Prostate gland (tissue), 2 donors: Measurements from ENCODE around the gene TCF12. TPM values are rescaled to one million over a fixed set of nuclear protein-coding genes. Genes with fewer than 3 reads are reported as not detected.

Experiments used
- DNase-seq: peaks from one replicate; pipeline ENCODE4 v3.0.0-alpha.2; 2019; ENCODE audit warnings: low spot score
- H3K27ac ChIP-seq, 2 donors: fragments of 200-600 bp; sonication (generic); 2 replicates each; pipeline ENCODE4 v1.5.1; 2017 to 2019
- H3K27me3 ChIP-seq: fragments of 200-600 bp; sonication (generic); replicated peaks from 2 replicates; pipeline ENCODE4 v1.5.1; 2019; ENCODE audit not compliant: insufficient read depth
- H3K36me3 ChIP-seq, 2 donors: fragments of 200-600 bp; sonication (generic); 1 replicate in 1 of 2; 2 replicates in 1 of 2; pipeline versions ENCODE4 v1.5.1 to v1.8.1; 2017 to 2019
- H3K4me1 ChIP-seq: fragments of 200-600 bp; sonication (generic); replicated peaks from 2 replicates; pipeline ENCODE4 v1.5.1; 2019
- H3K4me3 ChIP-seq, 2 donors: fragments of 200-600 bp; sonication (generic); 2 replicates each; pipeline ENCODE4 v1.5.1; 2017 to 2019
- H3K9me3 ChIP-seq: fragments of 200-600 bp; sonication (generic); 2 replicates; pipeline ENCODE4 v1.5.1; 2017
- CTCF ChIP-seq, 4 experiments: fragments of 200-600 bp in 2 of 4; fragments of 450-650 bp in 2 of 4; sonication (generic) in 2 of 4; IDR thresholded peaks; 1 replicate in 3 of 4; 2 replicates in 1 of 4; pipeline ENCODE4 v1.5.1; 2016 to 2019; ENCODE audit warnings: antibody characterized with exemption in 4 of 4, mild to moderate bottlenecking in 2 of 4, moderate library complexity in 2 of 4
- POLR2A ChIP-seq: fragments of 450-650 bp; IDR thresholded peaks from one replicate; pipeline ENCODE4 v1.6.1; 2016; ENCODE audit warnings: antibody characterized with exemption, mild to moderate bottlenecking
- POLR2AphosphoS5 ChIP-seq: sonication (generic); formaldehyde crosslinking; IDR thresholded peaks from one replicate; pipeline ENCODE4 v1.6.1; 2017; ENCODE audit warnings: antibody characterized with exemption
- WGBS: methylation state at CpG from one replicate; pipeline ENCODE4 v1.1.5; 2018; 5-methylcytosine and 5-hydroxymethylcytosine counted together
- intact Hi-C: fragments of 100-400 bp; cut with DNase I; formaldehyde crosslinking; loops from one replicate; pipeline ENCODE4 v1.14.2; 2022
- total RNA-seq, 2 donors: library from RNA; depleted of rRNA; stranded (reverse); fragments of >200 nt; gene quantifications; one replicate each; pipeline ENCODE4 v1.1.0, GENCODE V29; 2016

TCF12 gene
- total RNA-seq, 2 donors from 2014 or later = 95.4 to 123 TPM

GRCh38 chr15:57213862-57214261 lies 295.4 kb downstream of the TCF12 start:
- TF ChIP-seq POLR2A (no peak), CTCF (IDR thresholded peaks at IDR 0.05) (peak; percentile 19 to 67 (median 52)), POLR2AphosphoS5 (no peak)
- intact Hi-C loops = loop anchor here (5.0 to 10.0 kb wide), 3 partner anchors 67 to 297 kb away; partner anchors contain the start of gene TCF12
- Histone ChIP-seq H3K27me3 (no peaks in the 10 kb centered on the region), H3K27ac (no peak overlapping the region), H3K9me3 (no peaks in the 10 kb centered on the region), H3K4me3 (no peak overlapping the region), H3K36me3 (no peaks in the 10 kb centered on the region), H3K4me1 (no peaks in the 10 kb centered on the region)
- 24% methylated on average over 4 of the region's 4 CpGs for WGBS
- DNase-seq = peak; percentile 17

GRCh38 chr15:57215326-57215725 lies 296.9 kb downstream of the TCF12 start:
- H3K36me3 ChIP-seq = no peaks in the 10 kb centered on the region
- DNase-seq = no peak
- TF ChIP-seq POLR2A (no peak), POLR2AphosphoS5 (no peak), CTCF (IDR thresholded peaks at IDR 0.05) (no peak)
- 13% methylated on average over 3 of the region's 3 CpGs for WGBS
- intact Hi-C loops = loop anchor here (5.0 to 10.0 kb wide), 2 partner anchors 89 to 723 kb away; no protein-coding TSS in a partner anchor
- H3K27ac ChIP-seq = no peak overlapping the region
- no peaks in the 10 kb centered on the region for H3K9me3 ChIP-seq
- H3K27me3 ChIP-seq = no peaks in the 10 kb centered on the region
- H3K4me1 ChIP-seq = no peaks in the 10 kb centered on the region
- no peak overlapping the region for H3K4me3 ChIP-seq

- no peaks in the 10 kb centered on the region for H3K36me3 ChIP-seq
- no peaks in the 10 kb centered on the region for H3K27me3 ChIP-seq
- no peak overlapping the region for H3K27ac ChIP-seq
- intact Hi-C loops = loop anchor here (5.0 to 10.0 kb wide), 2 partner anchors 89 to 724 kb away; no protein-coding TSS in a partner anchor
- TF ChIP-seq POLR2A (no peak), CTCF (IDR thresholded peaks at IDR 0.05) (no peak), POLR2AphosphoS5 (no peak)
- H3K9me3 ChIP-seq = no peaks in the 10 kb centered on the region
- WGBS = 22% methylated on average over 3 of the region's 3 CpGs
- no peaks in the 10 kb centered on the region for H3K4me1 ChIP-seq
- H3K4me3 ChIP-seq = no peak overlapping the region
- DNase-seq = no peak
Observed at GRCh38 chr15:57215881-57216280, 297.4 kb downstream of the TCF12 start.

- no peaks in the 10 kb centered on the region for H3K36me3 ChIP-seq
- TF ChIP-seq POLR2A (no peak), POLR2AphosphoS5 (no peak), CTCF (IDR thresholded peaks at IDR 0.05) (no peak)
- no peaks in the 10 kb centered on the region for H3K27me3 ChIP-seq
- no peaks in the 10 kb centered on the region for H3K9me3 ChIP-seq
- no peak for DNase-seq
- intact Hi-C loops = loop anchor here (5.0 to 10.0 kb wide), 2 partner anchors 89 to 724 kb away; no protein-coding TSS in a partner anchor
- WGBS = 7% methylated on average over 2 of the region's 2 CpGs
- no peak overlapping the region for H3K27ac ChIP-seq
- no peaks in the 10 kb centered on the region for H3K4me1 ChIP-seq
- no peak overlapping the region for H3K4me3 ChIP-seq
Observed at GRCh38 chr15:57216288-57216687, 297.8 kb downstream of the TCF12 start.
